Stimulated activated CD8-positive, alpha-beta memory T cell treated with anti-CD3 and anti-CD28 coated beads, Interleukin-7, amount 100 ng/mL, for 24 hours (primary cell): Measurements from ENCODE around the gene MRPL39.
A peak's percentile ranks its signal among the peaks of the same experiment; 100 is the strongest.

Source experiments
- DNase-seq: peaks from one replicate; pipeline ENCODE4 v3.0.0-alpha.2; 2020; ENCODE audit warnings: low read depth

MRPL39 gene

DNA sequence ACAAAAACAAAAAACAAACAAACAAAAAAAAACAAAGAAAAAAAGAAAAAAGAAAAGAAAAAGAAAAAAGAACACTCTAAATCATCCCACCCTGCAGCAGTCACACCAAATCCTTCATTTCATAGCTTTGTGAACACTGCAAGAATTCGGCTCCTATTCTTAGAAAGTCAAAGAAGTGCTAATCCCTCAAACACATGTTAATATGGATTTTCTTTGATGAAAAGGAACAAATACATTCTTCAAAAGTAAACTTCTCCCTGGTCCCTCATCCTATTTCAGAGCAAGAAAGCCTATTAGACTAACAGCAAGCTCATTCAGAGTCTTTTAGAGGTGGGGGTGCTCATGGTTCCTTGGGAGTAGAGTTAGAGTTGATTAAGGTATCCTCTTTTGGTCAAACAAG lies 7.2 kb upstream of the MRPL39 start:
- no peak for DNase-seq

DNA sequence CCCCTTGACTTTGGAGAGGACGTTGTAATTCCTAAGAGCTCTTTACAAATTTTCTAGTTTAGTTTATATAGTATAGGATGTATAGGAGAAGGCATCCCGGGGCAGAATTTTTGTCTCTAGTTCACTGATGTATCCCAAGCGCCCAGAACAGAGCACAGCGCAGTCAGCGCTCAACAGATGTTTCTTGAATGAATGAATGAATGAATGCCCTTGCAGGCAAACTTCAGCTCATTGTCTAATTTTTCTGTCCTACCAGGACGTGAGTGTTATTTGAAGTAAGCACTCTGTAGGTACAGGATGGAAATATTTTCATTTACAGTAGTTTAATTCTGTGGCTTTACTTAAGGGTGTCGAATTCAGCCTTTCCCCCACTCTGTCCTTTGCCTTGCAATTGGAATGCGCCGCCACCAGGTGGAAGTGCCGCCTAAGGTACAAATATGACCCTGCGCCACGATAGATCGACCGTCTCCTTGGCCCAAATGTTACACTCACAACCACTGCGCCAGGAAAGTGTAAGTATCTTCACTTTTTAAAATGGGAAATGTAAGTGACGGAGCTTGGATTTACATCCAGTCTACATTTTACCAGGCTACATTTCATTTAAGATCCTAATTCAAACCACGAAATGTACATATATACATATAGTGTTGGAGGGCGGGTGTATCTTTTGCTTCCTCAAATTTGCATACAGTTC lies 910 bp upstream of the MRPL39 start:
- peak; percentile 44 for DNase-seq

DNA sequence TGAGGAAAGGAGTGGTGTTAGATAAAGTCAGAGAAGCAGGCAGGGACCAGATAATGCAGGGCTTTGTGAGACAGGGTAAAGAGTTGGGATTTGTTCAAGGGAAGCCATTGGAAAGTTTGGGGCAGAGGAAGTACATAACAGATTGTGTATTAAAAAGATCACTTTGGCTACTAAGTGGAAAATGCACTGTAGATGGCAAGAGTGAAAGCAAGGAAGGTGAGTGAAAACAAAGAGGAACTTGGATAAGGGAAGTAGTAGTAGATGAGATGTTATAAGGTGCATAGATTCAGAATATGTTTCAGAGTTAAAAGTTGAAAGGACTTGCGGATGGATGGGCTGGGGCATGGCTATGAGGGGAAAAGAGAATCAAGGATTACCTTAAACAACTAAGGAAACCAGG lies 17.4 kb downstream of the MRPL39 start:
- DNase-seq = no peak

DNA sequence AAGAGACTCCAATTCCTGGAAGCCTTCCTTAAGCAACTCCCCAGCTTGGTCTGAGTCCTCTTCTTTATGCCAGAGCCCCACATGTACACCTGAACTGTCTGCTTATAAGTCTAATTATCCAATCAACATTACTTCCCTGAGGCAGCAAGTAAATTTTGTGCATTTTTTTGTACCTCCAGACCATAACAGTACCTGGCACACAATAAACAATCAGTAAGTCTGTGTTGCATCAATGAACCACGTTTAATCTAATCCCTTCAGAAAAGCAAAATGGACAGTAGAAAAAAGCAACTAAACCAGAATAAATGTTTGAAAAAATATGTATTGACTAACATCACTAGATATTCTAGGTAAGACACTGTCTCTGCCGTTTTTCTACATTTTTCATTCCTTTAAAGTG lies 20.5 kb downstream of the MRPL39 start:
- DNase-seq = no peak

DNA sequence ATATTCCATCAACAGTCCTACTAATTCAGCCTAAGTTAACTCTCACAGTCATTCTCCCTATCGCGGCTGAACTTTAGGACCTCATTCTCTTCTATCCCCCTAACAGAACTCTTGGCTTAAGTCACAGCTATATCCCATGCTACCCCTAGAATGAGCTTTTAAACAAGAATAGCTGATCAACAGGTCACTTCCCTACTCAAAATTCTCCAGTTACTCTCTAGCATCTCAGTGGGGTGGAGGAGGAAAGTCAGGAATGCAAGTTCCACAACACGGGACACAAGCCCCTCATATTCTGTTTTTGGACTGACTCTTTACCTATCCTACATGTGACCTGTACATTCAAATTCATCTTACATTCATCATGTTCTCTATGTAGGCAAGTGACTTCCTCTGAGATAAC lies 21.0 kb downstream of the MRPL39 start:
- DNase-seq = no peak

DNA sequence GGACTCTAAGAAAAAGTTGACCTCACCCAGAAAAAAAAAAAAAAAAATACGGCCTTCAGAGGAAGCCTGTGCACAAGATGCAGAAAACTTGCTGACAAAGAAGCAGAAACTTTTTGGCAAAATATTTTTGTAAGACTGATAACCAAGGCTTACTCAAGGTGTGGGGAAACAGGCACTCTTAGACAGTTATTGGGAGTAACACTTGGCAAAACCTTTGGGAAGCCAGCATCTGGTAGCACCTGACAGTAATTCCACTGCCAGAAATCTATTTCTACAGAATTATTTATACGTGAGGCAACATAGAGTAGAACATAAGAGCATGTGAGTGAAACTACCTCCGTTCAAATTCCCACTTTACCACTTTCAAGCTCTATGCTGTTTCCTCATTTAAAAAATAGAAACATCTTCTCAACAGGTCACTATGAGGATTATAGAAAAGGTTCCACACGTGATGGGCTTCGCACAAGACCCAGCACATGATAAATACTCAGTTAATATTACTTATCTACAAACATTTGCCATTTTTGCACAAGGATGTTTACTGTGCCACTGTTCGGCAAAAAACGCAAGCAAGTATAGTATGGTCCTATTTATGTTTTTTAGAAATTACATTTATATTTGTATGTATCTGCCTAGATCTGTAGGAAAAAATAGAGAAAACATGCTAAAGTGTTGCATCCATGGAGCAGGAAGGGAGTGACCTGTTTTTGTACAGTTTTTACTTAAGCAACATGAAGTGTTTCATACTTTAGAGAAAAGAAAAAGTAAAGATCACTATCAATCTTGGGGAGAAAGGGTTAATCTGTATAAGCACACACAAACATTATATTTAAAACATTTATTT lies 22.2 kb downstream of the MRPL39 start:
- DNase-seq = no peak

DNA sequence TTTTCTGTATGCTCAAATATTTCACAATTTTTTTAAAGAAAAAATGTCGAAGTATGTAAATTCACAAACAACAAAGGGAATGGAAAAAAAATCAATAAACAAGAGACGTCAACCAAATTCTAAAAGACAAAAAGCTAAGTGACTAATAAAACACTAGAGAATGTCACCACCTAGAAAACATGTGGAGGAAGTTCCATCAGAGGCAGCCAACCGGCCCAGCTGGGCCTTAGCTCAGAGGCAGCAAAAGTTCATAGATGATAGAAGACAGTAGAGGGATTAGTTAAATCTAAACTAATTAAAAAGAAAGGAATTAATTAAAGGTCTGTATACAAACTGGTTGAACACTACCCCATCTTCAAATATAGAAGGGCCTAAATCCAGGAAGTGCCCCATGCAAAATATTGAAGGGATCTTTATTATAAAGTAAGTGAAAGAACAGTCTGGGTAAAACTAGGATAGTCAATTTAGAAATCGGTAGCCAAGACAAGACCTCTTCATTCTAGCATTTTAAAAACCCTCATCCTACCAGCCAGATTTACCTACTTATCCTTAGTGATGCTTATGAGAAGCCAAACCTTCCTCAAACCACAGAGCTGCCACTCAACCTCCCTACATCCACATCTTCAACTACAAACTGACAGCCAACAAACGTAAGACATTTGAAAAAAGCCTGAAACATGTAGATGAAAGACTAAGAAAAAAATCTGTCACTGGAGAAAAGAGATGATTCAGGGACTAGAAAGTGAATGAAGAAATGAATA lies 23.7 kb downstream of the MRPL39 start:
- no peak for DNase-seq

DNA sequence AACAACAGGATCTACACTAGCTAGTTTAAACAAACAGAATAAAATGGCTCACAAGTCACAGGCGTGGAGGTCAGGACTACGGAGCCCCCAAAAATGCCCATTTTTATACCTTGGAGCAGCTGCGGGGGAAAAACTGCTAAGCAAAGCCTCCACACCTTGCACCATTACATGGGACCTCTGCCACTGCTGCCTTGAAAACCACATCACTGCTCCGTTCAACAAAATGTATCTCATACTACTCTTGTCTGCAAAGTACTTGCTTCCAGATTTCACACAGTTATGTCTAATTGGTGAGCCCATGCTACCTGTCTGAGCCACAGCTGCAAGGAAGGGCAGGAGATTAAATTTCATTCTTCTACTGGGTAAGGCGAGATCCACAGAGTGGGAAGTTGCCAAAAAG lies 24.4 kb downstream of the MRPL39 start:
- no peak for DNase-seq

DNA sequence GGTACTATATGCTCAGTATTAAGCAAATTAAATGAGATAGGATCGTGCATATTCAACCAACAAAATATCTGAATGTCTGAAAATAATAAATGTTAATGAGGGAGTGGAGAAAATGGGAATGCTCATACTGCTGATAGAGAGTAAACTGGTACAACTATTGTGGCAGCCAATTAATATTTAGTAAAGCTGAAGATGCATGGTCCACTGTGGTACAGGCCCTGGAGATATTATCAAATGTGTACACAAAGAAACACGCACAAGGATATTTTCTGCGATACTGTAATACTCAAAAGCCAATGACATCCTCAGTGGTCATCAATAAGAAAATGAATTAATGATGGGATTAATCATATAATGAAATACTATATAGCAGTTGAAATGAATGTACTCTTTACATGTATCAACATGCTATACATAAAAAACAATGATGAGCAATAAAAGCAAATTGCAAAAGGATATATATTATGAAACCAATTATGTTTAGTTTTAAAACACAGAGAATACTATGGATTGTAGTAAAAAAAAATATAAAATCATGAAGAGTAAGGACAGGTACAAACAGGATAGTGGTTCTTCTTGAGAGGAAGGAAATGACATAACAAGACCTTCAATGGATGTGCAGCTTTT lies 25.0 kb downstream of the MRPL39 start:
- no peak for DNase-seq

DNA sequence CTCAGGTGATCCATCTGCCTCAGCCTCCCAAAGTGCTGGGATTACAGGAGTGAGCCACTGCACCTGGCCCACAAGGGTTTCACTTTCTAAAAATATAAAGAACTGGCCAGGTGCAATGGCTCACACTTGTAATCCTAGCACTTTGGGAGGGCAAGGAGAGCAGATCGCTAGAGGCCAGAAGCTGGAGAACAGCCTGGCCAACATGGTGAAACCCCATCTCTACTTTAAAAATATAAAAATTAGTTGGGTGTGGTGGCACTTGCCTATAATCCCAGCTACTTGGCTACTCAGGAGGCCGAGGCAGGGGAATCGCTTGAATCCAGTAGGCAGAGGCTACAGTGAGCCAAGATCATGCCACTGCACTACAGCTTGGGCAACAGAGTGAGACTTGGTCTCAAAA lies 25.7 kb downstream of the MRPL39 start:
- DNase-seq = no peak

DNA sequence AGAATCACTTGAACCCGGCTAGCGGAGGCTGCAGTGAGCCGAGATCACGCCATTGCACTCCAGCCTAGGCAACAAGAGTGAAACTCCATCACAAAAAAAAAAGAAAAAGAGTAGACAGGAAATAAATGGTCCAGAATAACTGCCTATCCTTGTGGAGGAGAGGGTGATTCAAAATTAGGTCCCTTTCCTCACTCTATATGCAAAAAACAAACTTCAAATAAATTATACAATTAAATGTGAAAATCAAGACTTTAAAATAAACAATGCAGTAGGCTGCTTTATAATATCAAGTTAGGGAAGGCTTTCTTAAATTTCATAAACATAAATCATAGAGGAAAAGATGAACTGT lies 26.4 kb downstream of the MRPL39 start:
- DNase-seq = no peak

DNA sequence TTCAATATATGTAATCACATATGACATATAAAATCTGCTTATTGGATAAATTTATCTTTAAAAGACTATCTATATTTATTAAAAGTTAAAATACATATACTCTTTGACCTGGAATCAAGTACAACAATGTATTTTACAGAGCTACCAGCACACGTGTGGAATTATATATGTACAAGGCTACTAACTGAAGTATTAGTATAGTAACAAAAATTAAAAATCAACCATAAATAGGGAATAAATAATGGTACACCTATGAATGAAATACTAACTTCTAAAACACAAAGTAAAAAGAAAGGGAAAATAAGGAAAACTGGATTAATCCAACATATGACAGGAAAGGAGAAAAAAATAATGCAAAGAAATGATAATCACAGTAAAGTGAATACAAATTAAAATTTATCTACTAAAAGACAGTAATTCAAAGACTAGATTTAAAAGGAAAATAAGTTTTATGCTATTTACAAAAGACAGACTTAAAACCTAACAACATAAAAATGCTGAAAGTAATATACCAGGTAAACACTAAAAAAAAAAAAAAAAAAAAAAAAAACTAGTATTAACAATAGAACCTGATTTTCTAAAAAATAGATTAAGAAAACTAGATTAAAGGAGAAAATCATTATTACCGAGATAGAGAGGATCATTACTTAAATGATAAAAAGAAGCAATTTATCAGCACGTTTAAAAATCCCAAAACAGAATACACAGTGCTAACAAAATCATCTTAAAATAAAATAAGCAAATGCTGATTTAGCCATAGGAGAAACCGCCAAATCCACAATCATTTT lies 27.9 kb downstream of the MRPL39 start:
- DNase-seq = no peak

DNA sequence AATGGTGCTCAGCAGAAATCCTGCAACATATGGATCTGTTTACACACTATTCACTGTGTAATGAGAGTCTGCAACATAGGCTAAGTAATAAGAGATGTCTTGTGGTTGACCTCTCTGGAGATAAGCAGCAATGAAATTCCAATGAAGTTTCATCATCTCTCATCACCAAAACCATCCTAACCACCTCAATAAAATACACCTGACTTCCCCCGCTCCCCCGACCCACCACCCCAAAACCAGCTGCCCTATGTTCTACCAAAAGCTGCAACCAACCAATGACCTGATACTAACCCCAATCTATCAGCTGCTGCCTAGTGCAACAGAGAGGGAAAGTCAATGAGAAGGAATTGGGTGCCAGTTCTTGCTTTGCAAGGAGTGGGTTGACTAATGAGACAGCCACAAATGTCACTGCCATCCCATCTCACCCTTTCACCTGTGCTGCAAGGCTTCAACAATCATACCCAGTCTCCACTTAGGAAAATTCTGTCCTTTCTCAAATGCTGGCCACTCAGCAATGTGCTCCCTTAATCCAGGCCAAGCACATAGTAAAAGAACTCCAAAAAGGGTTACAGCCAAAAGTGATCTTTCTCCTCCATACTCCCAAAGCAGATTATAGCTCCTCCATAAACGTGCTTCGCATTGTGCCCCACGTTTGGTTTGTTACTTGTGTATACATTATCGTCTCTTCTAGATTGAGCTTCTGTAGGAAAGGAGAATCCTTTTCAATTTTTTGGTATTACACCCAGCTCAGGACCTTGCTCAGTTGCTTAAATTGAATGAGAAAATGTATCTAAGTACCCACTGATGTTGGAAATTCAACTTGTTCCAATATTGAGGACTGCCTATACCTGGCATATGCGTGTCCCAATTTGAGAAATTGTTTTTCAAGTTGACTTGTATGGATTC lies 29.0 kb downstream of the MRPL39 start:
- DNase-seq = no peak

DNA sequence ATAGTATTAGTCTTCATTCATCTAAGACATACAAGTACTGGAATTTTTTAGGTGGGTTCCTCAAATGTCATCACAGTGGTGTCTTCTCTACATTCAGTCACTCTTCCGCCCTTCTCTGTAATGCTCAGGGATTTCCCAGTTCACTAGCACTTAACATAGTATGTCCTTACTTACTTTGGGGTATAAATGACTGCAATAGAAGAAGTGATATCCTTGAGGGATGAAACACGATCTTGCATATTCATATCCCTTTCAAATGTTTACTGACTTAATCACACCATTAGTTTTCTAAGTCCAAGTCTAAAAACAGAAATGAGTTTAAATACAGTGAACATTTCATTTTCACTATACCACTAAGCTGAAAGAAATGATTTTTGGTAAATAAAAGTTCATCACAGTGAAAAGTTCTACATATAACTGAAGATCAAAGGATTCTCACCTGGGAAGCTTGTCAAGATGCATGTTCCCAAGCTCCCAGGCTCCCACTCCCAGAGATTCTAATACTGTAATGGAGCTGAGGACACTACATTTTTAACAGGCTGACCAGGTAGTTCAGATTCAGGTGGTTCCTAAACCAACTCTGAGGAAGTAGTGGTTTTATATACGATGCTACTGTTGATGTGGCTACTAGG lies 29.7 kb downstream of the MRPL39 start:
- DNase-seq = no peak

DNA sequence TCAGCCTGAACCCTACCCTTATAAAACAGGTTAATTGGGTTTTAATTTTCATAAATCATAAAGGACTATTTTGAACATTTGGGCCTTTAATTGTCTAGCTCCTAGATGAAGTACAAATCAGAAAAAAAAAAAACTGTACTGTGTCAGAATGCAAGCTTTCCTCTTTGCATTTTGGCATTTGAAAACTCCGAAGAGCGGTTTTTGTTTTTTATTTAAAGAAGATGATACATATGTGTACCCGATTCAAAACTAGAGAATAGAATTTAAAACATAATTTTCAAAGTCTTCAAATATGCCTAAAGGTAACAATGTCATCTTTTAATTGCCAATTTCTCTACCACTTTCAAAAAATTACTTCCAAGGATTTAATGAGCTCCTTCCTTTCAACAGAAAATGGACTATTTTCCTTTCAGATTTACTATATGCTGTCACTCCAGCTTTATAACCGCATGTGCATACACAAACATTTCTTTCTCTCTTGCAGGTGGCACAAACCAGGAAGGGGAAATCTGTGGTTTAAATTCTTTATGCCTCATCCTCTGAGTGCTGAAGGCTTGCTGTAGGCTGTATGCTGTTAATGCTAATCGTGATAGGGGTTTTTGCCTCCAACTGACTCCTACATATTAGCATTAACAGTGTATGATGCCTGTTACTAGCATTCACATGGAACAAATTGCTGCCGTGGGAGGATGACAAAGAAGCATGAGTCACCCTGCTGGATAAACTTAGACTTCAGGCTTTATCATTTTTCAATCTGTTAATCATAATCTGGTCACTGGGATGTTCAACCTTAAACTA lies 33.7 kb downstream of the MRPL39 start:
- no peak for DNase-seq

DNA sequence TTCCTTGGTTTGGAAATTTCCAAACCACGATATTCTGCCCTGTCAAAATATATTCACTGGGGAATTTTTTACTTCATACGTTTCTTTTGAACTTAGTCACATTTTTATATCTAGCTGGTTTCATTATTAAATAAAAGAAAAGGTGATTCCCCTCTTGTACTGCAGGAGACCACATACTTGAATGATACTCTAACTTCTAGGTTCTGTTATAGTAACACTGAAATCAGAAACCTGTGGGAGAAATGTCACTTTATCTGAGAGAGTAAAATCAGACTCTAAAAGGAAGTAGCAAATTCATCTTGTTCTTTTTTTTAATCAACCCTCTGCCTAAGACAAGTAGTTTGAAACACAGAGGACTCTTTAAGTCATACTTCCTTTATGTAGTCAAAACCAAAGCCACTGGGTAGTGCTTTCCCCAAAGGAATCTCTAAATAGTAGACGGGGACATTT lies 34.4 kb downstream of the MRPL39 start:
- no peak for DNase-seq

DNA sequence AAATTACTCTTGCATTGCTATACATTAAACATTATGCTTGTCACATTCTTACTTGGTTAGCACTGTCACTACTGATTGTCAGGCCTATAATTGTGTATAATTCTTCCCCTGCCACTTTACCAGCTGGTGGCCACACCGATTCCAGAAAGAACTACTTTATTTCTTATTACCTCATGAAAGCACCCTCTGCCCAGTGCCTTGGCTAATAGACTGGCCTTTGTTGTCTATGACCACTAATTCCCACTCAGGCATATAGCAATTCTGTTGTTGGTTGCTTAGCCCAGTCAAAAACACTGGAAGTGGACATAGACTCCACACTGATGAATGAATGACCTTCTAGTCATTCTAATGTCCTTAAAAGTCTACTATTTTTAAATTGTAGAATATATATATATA lies 35.6 kb downstream of the MRPL39 start:
- no peak for DNase-seq

DNA sequence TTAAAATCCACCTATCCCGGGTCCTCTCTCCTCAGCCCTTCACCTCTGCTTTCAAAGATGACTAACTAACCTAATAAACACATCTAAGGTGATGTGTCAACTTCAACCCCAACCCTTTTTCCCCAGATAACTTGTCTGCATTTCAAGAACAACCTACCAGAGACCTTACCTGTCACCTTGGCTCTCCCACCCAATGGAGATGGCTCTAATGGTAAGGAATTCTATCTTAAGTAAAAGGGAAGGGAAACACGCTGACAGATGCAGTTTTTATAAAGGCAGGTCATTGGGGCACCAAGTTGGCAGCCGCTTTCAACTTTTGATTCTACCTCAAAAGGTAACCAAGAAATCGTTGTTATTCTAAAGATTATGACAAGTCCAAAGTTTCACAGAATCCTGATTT lies 37.6 kb downstream of the MRPL39 start:
- DNase-seq = no peak

DNA sequence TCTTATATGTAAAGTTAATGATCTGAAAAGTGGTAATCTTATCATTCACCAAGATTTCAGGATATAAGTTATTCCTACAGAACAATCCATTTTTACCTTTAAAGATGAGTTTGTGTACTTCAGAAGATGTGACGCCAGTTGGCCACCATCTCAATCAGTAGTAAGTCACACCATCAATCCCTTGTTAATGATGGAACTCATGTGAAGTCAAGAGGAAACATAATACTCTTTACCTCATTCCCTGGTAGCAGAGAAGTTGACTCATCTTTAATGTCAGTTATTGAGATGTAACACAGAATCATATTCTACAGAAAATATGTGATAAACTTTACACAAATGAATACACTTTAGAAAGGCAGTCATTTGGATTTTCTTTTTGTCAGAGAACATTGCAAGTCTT lies 38.2 kb downstream of the MRPL39 start:
- DNase-seq = no peak
